Measurements from ENCODE around the gene EXPH5.
"Not testable (repeated sequence)": the region's sequence is repeated elsewhere in the genome, so short reads cannot be mapped to it uniquely, and the experiment has no call there.

EXPH5 gene

DNA sequence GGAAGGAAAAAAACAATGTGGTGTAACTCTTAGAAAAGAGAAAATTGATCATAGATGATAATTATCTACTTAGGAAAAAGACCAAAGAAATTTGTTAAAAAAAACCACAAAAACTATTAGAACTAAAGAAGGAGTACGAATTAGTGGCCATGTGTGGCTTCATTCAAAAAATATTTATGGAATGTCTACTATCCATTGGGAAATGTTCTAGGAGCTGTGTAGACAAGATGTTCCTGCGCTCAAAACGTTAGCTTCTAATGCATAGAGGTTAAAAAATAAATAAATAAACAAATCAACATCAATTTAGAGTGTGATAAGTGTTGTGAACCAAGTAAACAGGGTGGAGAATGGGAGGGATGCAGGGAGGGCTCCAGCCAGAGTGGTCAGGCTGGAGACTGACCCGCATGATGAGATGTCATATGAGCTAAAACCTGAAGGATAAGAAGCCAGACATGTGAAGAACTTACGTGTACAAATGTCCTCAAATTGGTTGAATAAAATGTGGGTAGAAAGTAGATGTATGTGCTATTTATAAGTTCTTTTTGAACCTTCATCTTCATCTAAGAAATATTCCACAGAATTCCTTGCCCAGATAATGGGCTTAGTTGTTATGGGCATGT is 4.3 kb upstream of the EXPH5 start:
- no peak for DNase-seq

DNA sequence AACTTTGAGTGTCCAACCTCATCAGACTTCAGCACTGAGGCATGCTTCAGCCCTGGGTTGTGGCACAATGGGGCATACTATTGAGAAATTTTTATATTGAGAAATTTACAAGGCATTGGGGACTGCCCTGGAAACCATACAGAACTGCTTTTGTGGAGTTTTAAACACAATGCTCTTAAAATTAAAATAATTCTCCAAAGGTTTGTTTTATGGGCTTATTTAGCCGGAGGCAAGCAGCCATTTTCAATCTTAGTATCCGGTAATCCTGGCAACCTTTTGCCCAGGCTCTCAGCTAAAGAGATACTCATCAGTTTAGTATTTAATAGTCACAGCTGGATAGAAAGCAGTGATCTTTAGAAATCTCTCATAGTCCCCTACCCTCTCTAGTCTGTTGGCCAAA is 3.1 kb upstream of the EXPH5 start:
- no peak for DNase-seq

DNA sequence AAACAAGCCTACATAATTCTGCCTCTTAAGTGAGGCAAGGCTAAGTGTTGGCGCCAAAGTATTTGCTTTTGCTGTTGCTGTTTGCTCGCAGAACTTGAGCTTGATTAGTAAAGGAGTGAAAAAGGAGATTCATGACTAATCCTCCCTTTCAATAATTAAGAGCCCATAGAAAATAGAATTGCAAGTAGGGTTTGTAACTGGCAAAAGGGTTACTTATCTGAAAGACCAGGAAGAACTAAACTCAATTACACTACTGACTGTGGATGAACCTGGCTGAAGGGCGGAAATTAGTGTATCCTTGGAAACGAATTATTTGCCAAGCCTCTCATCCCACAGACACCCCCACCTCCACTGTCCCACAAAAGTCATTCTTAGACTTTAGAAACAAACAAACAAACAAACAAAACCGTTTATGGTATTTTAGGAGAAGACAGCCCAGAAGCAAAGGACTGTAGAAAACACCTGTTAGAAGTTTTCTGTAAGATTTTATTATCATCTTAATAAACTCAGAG is 411 bp upstream of the EXPH5 start:
- DNase-seq: no peak

DNA sequence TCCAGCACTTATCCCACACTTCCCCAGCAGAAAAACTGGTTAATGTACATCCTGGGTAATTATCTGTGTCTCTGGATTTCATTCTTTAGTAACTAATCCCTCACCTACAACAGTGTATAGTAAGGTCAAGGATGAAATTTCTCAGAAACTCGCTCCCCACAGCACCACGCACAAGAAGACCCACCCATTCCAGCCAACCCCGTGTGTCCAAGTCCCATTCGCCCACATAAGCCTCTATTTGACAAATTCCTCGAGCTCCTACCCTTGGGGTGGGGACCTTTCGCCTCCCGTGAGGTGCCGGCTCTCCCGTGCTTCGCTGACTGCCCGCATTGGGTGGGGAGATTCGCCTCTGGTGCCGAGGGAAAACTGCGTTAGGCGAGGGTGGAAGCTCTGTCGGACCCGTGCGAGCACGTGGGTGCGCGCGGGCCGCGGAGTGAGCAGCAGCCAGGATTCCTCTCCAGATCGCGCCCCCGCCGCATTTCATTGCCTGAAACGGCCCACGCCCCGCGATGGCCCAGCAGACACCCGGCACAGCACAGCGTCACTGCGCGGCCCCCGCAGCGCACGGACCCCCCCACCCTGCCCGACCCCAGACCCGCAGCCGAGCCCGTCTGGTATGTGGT is 866 bp downstream of the EXPH5 start:
- peak; percentile 61 for DNase-seq

DNA sequence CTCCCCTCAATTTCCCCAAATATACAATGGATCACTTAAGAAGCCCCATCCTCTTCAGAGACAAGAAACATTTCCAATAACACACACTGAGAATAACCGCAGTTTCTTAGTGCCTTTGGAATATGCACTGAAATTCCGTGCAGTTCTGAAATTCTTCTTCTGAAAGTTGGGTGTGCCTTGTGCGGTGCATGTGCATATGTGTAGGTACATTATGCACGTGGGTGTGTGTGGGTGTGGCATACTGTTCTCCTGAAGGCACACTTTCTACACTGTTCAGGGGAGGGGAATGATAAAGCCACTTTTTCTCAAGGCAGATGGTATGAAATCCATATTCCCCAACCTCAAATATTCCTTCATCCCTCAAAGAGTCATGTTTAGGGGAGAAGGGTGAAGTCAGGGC is 1.7 kb downstream of the EXPH5 start:
- no peak for DNase-seq

DNA sequence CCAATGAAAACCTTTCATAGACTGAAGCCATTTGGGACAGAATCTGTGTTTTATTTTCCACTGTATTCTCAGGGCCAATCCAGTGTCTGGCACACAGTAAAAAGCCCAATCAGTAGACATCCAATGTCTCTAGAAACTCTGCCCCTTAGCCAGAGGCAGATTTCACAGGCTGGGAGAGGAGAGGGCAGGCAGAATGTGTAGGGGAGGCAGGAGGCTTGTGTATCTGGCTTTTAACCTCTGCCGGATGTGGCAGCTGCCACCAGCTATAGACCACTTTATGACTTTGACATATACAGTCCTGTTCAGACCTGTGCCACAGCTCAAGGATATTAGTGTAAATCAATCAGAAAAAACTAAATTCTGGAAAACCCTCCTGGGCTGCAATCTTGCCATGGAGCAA is 4.4 kb downstream of the EXPH5 start:
- no peak for DNase-seq

DNA sequence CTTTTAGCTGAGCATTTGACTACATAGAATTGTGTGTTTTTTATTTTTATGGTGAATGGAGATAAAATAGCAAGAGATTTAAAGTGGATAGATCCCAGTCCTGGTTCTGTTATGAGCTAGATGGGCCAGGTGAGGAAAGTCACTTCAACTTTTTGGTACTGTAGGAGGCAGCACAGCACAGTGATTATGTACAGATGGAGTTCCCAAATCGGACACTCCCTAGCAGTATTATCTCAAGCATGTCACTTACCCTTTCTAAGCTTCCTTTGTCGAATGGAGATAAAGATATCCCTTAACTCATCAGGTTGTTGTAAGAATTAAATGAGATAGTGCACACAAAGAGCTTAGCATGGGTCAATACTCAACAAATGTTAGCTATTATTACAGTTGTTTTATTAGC is 5.3 kb downstream of the EXPH5 start:
- DNase-seq: no peak

DNA sequence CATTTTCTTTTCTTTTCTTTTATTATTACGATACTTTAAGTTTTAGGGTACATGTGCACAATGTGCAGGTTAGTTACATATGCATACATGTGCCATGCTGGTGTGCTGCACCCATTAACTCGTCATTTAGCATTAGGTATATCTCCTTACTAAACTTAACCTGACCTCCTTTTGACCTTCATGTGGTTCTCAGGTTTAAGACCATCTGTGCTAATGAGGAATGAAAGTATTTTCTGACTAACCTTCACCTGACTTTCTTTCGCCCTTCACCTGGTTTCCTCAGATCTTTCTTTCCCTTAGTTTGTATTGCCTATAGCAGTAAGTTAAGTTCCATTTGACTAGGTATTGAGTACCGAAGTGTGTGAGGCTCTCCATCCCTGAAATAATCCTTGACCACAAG is 6.5 kb downstream of the EXPH5 start:
- no peak for DNase-seq

DNA sequence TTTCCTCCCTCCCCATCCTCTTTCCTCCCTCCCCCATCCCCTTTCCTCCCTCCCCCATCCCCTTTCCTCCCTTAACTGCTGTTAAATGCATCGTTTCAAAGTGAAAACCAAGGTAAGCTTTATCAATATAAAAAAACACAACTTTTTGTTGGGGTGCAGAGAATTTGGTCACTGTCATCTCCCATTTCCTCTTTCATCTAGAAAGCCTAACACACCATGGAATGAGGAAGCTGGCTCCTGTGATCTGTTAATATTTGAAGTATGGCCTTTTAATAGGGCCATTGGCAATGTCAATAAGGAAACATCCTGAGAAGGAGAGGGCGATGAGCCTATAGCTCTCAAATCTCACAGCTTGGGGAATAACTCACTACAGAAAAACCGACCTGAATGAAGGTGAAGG is 7.0 kb downstream of the EXPH5 start:
- DNase-seq: no peak

DNA sequence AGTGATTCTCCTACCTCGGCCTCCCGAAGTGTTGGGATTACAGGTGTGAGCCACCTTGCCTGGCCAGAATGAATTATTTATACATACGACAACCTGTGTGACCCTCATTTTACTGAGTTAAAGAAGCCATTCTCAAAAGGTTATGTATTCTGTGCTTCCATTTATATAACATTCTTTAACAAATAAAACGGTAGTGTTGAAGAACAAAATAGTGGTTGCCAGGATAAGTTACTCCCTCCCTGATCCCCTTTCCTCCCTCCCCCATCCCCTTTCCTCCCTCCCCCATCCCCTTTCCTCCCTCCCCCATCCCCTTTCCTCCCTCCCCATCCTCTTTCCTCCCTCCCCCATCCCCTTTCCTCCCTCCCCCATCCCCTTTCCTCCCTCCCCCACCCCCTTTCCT is 7.4 kb downstream of the EXPH5 start:
- DNase-seq: not testable (repeated sequence)

DNA sequence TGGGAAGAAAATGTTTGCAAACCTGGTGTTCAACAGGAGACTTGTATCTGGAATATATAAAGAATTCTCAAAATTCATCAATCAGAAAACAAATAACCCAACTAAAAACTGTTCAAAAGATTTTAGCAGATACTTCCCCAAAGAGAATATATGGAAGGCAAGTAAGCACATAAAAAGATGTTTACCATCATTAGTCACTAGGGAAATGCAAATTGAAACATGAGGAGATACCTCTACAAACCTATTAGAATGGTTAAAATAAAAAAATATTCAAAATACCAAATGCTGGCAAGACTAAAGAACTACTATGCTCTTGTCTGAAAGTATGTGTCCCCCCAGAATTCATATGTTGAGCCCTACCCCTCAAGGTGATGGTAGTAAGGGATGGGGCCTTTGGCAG is 8.6 kb downstream of the EXPH5 start:
- DNase-seq: no peak

DNA sequence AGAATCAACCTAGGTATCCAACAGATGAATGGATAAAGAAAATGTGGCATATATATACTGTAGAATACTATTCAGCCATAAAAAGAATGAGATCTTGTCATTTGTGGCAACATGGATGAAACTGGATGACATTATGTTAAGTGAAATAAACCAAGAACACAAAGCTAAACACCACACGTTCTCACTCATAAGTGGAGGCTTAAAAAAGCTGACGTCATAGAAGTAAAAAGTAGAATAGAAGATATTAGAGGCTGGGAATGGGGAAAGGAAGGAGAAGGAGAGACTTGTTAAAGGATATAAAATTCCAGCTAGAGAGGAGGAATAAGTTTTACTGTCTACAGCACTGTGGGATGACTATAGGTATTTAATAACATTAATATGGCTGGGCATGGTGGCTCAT is 12.9 kb downstream of the EXPH5 start:
- DNase-seq: no peak

DNA sequence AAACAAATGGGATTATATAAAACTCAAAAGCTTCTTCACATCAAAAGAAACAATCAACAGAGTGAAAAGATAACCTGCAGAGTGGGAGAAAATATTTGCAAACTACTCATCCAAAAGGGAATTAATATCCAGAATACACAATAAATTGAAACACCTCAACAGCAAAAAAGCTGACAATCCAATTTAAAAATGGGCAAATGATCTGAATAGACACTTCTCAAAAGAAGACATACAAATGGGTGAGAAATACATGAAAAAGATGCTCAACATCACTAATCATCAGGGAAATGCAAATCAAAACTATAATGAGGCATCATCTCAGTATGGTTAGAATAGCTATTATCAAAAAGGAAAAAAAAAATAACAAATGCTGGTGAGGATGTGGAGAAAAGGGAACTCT is 13.5 kb downstream of the EXPH5 start:
- no peak for DNase-seq

DNA sequence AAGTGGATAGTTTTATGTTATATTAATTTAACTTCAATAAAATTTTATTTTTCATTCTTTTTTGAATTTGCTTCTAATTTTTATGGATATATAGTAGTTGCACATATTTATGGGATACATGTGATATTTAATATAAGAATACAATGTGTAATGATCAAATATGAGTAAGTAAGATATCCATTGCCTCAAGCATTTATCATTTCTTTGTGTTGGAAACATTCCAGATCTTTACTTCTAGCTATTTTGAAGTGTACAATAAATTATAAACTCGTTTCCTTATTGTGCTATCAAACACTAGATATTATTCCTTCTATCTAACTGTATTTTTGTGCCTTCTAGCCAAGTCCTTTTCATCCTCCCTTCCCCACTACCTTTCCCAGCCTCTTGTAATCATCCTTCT is 17.0 kb downstream of the EXPH5 start:
- no peak for DNase-seq

DNA sequence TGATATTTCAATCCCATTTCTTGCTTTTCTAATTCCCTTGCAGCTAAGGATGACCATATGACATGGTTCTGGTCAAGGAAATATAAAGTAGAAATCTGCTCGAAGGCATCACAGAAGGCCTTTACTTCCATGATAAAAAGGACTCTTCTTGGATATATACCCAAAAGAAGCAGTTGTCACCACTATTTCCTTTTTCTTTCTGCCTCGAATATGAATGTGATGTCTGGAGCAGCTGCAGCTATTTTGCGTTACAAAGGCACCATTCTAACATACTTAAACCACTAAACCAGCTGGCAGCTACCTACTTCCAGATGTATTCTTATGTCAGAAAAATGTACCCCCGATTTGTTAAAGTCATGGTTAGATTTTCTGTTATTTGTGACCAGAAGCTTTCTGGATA is 18.9 kb downstream of the EXPH5 start:
- DNase-seq: no peak

DNA sequence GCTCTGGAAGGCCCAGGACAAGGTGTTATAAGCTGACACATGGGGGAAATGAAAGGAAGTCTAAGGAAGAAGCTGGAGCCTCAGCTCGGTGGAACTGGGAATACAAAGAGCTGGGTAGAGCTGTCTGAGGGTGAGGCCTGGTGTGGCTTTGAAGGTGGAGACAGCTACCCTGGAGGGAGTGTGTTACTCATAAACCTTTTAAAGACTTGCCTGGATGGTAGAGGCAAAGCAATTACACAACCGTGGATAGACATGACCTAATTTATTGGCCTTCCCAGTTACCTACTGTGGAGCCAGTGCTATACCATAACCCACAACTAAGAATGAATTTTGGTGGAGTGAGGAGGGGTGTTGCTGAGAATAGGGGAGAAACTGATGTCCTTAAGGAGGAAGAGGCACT is 22.6 kb downstream of the EXPH5 start:
- DNase-seq: no peak

DNA sequence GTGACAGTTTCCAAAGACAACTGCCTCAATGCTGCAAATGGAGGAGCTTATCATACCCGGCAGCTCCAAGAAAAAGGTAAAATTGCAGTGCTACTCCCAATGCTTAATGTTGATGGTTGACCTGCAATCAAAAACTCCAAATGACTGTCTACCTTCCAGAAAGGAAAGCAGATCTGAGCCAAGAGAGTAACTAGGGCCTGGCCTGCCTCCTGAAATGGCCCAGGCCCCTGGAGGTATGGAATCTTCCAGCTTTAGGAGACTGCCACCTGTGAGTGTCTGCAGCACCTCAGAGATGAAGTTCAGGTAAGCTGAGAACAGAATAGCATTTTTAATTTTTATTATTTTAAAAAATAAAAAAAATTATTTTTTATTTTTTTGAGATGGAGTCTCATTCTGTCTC is 23.7 kb downstream of the EXPH5 start:
- no peak for DNase-seq

DNA sequence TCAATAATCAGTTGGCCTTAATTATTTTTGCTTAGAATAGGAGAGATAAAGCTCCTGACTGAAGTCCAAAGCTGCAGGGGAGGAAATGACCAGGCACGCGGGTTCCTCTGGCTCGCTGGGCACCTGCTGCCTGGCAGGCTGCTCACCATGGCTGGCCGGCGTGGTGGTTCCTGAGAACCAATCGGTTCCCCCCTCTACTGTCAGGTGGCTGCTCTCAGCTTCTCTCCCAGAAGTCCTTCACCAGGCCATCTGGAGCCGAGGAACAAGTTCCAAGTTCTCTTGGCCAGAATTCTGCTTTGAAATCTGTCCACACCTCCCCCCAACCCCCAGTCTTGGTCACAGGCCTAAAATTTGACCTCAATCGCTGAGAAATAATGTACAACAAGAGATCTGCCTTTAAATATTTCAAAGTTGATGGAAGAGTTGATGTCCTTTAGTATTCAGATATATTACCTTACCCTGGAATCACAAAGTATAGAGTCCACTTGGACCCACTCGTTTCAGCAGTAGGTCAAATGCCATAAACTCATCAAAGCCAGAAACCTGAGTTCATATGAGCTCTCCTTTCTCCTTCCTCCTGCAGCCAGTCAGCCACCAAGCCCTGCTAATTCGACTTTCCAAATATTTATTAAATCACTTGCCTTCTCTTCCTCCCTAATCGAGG is 25.2 kb downstream of the EXPH5 start:
- no peak for DNase-seq

DNA sequence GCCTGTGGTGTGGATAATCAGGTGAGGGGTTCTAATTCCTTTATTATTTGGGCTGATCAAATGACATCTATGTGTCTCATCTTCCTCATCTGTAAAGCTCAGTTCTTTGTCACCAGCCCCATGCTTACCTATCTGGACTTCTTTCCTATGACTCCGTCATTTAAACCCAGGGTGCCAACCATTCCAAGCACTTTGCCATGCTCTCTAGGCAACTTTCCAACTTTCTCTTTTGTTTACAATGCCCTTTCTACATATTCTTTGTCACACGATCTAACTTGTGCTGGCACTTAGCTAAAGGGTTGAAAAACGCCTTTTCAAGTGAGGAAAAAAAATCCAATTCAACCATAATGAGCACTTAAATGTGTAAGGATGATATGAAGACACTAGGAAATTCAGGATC is 27.9 kb downstream of the EXPH5 start:
- DNase-seq: no peak

DNA sequence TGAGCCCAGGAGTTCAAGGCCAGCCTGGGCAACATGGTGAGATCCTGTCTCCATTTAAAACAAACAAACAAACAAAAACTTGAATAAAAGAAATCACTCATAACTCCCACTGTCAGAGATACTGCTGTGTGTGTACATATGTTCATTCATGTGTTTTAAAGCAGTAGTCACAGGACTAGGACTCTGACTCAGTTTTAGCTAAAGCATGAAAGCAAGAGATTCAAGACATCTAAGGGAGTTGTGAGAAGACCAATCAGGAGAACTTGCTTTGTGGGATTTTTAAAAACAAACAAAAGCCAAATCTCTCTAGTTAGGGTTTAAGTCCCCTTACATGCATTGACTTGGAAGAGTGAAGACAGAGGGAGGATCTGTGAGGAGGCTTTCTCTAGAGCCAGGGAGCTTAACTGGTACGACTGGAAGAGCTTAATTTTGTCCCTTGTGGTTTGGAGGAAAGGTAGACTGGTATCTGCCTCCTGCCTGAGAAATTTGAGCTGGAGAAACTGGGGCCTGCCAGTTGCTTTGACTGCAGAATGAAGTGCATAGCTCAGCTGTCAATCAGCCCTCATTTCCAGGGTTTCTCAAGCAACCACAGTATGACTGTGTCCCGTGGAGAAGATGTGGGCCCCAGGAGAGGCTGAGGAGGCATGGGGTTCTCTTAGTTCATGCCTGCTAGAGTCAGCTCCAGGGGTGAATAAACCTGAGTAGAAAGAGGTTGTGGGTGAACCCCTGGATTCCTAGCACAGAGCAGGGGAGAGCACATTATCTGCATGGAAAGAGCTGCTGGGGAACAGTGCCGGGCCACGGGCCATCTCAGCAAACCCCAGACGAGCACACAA is 30.6 kb downstream of the EXPH5 start:
- DNase-seq: no peak

DNA sequence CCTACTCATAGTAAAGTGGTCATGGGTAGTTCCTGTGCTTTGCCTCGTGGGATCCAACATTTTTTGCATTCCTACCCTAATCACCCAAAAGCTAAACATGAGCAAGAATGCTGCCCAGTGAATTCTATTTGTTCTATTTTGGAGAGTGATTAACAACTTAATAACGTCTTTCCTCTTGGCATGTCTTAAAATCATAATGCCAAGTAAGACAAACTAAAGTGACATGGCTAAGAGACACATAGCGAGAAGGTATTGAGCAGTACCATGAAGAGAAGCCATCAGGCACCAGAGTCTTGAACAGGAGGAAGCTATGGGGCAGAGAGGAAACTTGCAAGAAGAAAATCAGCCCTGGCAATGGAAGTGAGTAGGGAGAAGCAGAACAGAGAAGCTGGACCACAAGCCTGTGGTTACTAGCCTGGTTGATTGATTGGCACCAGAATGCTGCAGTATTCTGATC is 32.0 kb downstream of the EXPH5 start:
- DNase-seq: no peak

DNA sequence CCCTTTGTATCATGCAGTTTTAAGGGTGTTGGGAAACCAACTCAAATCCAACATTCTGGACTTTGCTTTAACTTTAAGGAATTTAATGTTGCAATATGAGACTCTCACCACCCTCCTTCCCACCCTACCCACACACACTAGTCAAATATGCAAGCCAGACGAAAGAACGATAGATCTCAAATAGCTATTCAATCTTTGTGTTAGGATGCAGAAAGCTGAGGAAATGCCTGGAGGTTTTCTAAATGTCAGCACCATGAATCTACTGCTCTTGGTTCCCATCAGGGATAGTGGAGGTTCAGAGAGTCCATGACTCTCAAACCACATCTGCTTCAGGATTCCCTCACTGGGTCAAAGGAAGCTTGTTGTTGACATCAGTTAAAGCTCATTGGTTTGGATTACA is 33.7 kb downstream of the EXPH5 start:
- no peak for DNase-seq

DNA sequence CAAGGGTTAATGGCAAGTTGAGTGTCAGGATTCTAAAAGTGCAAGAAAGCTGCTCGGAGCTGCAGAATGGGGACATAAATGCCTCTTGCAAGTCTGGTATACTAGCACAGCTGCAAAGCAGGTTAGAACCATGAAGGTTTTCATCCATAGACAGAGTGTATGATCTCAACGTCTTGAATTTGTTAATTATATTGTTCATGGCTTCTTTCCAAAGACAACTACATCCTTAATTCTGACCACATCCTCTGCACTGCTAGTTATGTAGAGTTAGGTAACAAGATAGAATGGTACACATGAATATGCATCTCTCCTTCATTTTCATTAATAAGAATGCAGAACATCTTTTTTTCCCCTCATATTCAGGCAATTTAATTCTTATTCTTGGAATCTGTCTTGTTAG is 34.2 kb downstream of the EXPH5 start:
- DNase-seq: no peak

DNA sequence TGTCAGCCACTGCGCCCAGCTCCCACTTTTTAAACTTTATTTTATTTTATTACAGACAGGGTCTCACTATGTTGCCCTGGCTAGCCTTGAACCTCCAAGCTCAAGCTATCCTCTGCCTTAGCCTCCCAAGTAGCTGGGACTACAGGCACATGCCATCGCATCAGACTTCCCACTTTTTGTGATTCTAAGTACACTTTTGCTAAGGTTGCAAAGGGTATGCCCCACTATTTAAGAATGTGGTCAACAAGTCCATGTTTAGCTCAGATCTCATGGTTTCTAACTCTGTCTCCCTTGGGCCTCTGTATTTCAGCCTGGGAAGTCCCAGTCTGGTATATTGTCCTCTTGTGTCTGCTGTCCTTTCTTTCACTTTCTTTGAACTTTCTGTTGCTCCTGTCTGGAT is 35.3 kb downstream of the EXPH5 start:
- DNase-seq: no peak

All from activated naive CD4-positive, alpha-beta T cell treated with anti-CD3 and anti-CD28 coated beads, Interleukin-2, amount 50 U/mL, for 16 hours (primary cell).